Effector memory CD4-positive, alpha-beta T cell (primary cell): Measurements from ENCODE around the gene HEBP2.
"Not testable (repeated sequence)": the region's sequence is repeated elsewhere in the genome, so short reads cannot be mapped to it uniquely, and the experiment has no call there.

Experiments
- DNase-seq, 3 donors: peaks; one replicate each; pipeline ENCODE4 v3.0.0-alpha.2; 2020
- H3K27ac ChIP-seq: 2 replicates; pipeline ENCODE4 v1.7.0; 2013; ENCODE audit warnings: mild to moderate bottlenecking, low read length, moderate library complexity; ENCODE audit not compliant: insufficient read depth, poor library complexity, severe bottlenecking
- H3K27me3 ChIP-seq: replicated peaks from 2 replicates; pipeline ENCODE4 v1.7.0; 2013; ENCODE audit warnings: mild to moderate bottlenecking, low read length; ENCODE audit not compliant: insufficient read depth, control insufficient read depth, poor library complexity, severe bottlenecking
- H3K36me3 ChIP-seq: 2 replicates; pipeline ENCODE4 v1.7.0; 2013; ENCODE audit warnings: mild to moderate bottlenecking, low read length, moderate library complexity; ENCODE audit not compliant: control insufficient read depth, insufficient read depth
- H3K4me1 ChIP-seq: 2 replicates; pipeline ENCODE4 v1.7.0; 2013; ENCODE audit warnings: low read length, mild to moderate bottlenecking; ENCODE audit not compliant: control insufficient read depth, insufficient read depth, poor library complexity, severe bottlenecking
- H3K4me3 ChIP-seq: 2 replicates; pipeline ENCODE4 v1.7.0; 2013; ENCODE audit warnings: low read length, low read depth, mild to moderate bottlenecking; ENCODE audit not compliant: insufficient read depth, poor library complexity, severe bottlenecking
- H3K9me3 ChIP-seq: 2 replicates; pipeline ENCODE4 v1.7.0; 2013; ENCODE audit warnings: mild to moderate bottlenecking, low read length, moderate library complexity; ENCODE audit not compliant: control insufficient read depth

HEBP2 gene

GRCh38 chr6:138421608-138422007, 17.6 kb downstream of the HEBP2 start:
- no peaks in the 10 kb centered on the region for H3K4me1 ChIP-seq
- DNase-seq: no peak
- H3K27me3 ChIP-seq: no peaks in the 10 kb centered on the region
- no peak overlapping the region for H3K4me3 ChIP-seq
- H3K9me3 ChIP-seq: no peaks in the 10 kb centered on the region
- no peak overlapping the region for H3K27ac ChIP-seq
- peaks cover 5% of the 10 kb centered on the region for H3K36me3 ChIP-seq

- no peak for DNase-seq
- H3K27ac ChIP-seq: no peak overlapping the region
- H3K36me3 ChIP-seq: peaks cover 5% of the 10 kb centered on the region
- H3K9me3 ChIP-seq: no peaks in the 10 kb centered on the region
- H3K4me3 ChIP-seq: no peak overlapping the region
- H3K27me3 ChIP-seq: no peaks in the 10 kb centered on the region
- no peaks in the 10 kb centered on the region for H3K4me1 ChIP-seq
Observed at GRCh38 chr6:138422861-138423260, 18.8 kb downstream of the HEBP2 start.

GRCh38 chr6:138424004-138424904, 20.2 kb downstream of the HEBP2 start:
- Histone ChIP-seq H3K27ac (no peak overlapping the region), H3K4me3 (no peak overlapping the region), H3K36me3 (peaks cover under 1% of the 10 kb centered on the region), H3K27me3 (no peaks in the 10 kb centered on the region), H3K4me1 (no peaks in the 10 kb centered on the region), H3K9me3 (no peaks in the 10 kb centered on the region)
- DNase-seq: no peak

- H3K4me1 ChIP-seq, H3K9me3 ChIP-seq, DNase-seq, H3K4me3 ChIP-seq, H3K27me3 ChIP-seq, H3K36me3 ChIP-seq, H3K27ac ChIP-seq: not testable (repeated sequence)
Observed at GRCh38 chr6:138425256-138425655, 21.2 kb downstream of the HEBP2 start.

- H3K4me1 ChIP-seq: no peaks in the 10 kb centered on the region
- no peak for DNase-seq
- H3K27me3 ChIP-seq: no peaks in the 10 kb centered on the region
- no peaks in the 10 kb centered on the region for H3K9me3 ChIP-seq
- H3K27ac ChIP-seq: no peak overlapping the region
- H3K4me3 ChIP-seq: no peak overlapping the region
- H3K36me3 ChIP-seq: no peaks in the 10 kb centered on the region
Observed at GRCh38 chr6:138426500-138427123, 22.6 kb downstream of the HEBP2 start.

- H3K27me3 ChIP-seq: no peaks in the 10 kb centered on the region
- H3K4me1 ChIP-seq: no peaks in the 10 kb centered on the region
- DNase-seq: no peak
- H3K9me3 ChIP-seq: no peaks in the 10 kb centered on the region
- no peak overlapping the region for H3K27ac ChIP-seq
- no peak overlapping the region for H3K4me3 ChIP-seq
- H3K36me3 ChIP-seq: no peaks in the 10 kb centered on the region
Observed at GRCh38 chr6:138427701-138428100, 23.7 kb downstream of the HEBP2 start.

- Histone ChIP-seq H3K9me3 (no peaks in the 10 kb centered on the region), H3K27ac (no peak overlapping the region), H3K4me3 (no peak overlapping the region), H3K36me3 (no peaks in the 10 kb centered on the region), H3K4me1 (no peaks in the 10 kb centered on the region), H3K27me3 (no peaks in the 10 kb centered on the region)
- DNase-seq: no peak
Observed at GRCh38 chr6:138428944-138429598, 25.0 kb downstream of the HEBP2 start.

- Histone ChIP-seq H3K27me3 (no peaks in the 10 kb centered on the region), H3K4me1 (no peaks in the 10 kb centered on the region), H3K36me3 (no peaks in the 10 kb centered on the region), H3K27ac (no peak overlapping the region), H3K4me3 (no peak overlapping the region), H3K9me3 (no peaks in the 10 kb centered on the region)
- no peak for DNase-seq
Observed at GRCh38 chr6:138429761-138430160, 25.7 kb downstream of the HEBP2 start.

- Histone ChIP-seq H3K9me3 (no peaks in the 10 kb centered on the region), H3K4me1 (no peaks in the 10 kb centered on the region), H3K27me3 (no peaks in the 10 kb centered on the region), H3K4me3 (no peak overlapping the region), H3K27ac (no peak overlapping the region), H3K36me3 (no peaks in the 10 kb centered on the region)
- DNase-seq: no peak
Observed at GRCh38 chr6:138430361-138431145, 26.5 kb downstream of the HEBP2 start.
